ENCODE data around the gene SLC7A5.

DNA sequence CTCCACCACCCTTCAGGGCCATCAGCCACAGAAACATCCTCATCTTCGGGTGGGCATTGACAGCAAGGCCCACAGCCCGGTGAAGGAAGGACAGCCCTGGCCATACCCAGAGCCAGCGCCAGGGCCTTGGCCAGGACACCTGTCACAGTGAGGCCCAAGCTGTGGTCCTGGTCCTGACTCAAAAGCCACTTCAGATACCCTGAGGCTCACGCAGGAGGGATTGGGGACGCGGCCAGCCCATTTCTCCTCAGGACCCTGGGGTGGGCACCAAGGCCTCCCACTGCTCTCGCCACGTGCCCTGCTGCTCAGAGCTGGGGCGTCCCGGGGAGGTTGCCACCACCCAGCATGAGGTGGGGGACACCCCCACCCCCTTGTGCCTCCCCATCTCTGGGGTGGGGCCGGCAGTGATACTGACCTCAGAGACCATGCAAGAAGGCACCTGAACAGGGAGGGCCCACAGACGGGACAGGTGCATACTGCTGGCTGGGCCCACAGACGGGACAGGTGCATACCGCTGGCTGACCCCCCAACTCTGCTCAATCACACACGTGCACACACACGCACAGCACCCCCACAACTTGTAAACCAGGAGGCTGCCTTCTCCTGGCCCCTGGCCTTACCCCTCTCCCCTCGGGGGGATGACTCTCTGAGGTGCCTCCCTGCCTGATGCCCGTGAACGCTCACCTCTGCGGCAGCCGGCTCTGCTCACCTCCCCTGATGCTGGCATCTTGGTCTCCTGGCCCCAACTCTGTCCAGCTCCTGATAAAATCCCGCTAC is 14.2 kb downstream of the SLC7A5 start:
- TF ChIP-seq POLR2A (IDR thresholded peaks at IDR 0.05) (no peak), EP300 (IDR thresholded peaks at IDR 0.05; ENCODE audit: low read depth) (no peak), POLR2AphosphoS5 (IDR thresholded peaks at IDR 0.05) (no peak)
- TF ChIP-seq, protein P1, sequence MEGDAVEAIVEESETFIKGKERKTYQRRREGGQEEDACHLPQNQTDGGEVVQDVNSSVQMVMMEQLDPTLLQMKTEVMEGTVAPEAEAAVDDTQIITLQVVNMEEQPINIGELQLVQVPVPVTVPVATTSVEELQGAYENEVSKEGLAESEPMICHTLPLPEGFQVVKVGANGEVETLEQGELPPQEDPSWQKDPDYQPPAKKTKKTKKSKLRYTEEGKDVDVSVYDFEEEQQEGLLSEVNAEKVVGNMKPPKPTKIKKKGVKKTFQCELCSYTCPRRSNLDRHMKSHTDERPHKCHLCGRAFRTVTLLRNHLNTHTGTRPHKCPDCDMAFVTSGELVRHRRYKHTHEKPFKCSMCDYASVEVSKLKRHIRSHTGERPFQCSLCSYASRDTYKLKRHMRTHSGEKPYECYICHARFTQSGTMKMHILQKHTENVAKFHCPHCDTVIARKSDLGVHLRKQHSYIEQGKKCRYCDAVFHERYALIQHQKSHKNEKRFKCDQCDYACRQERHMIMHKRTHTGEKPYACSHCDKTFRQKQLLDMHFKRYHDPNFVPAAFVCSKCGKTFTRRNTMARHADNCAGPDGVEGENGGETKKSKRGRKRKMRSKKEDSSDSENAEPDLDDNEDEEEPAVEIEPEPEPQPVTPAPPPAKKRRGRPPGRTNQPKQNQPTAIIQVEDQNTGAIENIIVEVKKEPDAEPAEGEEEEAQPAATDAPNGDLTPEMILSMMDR (IDR thresholded peaks at IDR 0.05): no peak

Measured in transverse colon (tissue), 4 donors.